ENCODE data around the gene ARMH3.

DNA sequence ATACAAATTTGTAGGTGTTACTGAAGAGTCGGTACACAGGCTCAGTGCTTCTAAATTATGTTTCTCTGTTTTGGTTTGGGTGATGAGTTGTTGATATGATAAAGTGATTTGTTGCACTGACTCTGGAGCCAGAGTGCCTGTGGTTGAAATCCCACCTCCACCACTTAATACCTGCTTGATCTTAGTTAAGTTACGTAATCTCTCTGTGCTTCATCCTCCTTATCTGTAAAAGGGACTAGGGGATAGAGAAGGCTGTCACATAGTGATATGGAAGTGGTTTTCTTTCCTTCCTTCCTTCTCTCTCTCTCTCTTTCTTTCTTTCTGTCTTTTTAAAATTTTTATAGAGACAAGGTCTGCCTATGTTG lies 8.5 kb upstream of the ARMH3 start:
- TF ChIP-seq, protein P1, sequence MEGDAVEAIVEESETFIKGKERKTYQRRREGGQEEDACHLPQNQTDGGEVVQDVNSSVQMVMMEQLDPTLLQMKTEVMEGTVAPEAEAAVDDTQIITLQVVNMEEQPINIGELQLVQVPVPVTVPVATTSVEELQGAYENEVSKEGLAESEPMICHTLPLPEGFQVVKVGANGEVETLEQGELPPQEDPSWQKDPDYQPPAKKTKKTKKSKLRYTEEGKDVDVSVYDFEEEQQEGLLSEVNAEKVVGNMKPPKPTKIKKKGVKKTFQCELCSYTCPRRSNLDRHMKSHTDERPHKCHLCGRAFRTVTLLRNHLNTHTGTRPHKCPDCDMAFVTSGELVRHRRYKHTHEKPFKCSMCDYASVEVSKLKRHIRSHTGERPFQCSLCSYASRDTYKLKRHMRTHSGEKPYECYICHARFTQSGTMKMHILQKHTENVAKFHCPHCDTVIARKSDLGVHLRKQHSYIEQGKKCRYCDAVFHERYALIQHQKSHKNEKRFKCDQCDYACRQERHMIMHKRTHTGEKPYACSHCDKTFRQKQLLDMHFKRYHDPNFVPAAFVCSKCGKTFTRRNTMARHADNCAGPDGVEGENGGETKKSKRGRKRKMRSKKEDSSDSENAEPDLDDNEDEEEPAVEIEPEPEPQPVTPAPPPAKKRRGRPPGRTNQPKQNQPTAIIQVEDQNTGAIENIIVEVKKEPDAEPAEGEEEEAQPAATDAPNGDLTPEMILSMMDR (conservative IDR thresholded peaks at IDR 0.05; ENCODE audit: low read depth, low read length), result no peak
- no peak for TF ChIP-seq EZH2 (IDR thresholded peaks at IDR 0.05; ENCODE audit: low read length, unreplicated experiment)
- TF ChIP-seq EZH2phosphoT487 (IDR thresholded peaks at IDR 0.05; ENCODE audit: borderline replicate concordance, low read length), result no peak

Data from PC-3 (cell line).